HAP-1 (cell line): ENCODE results near the gene SNN.

Source experiments
- DNase-seq, 2 experiments: peaks; one replicate each; pipeline ENCODE4 v3.0.0-alpha.2; 2016 to 2020; ENCODE audit warnings: low spot score in 2 of 2
- H3K27me3 ChIP-seq: fragments of 250-450 bp; sonication (Bioruptor Pico); 2 replicates; pipeline ENCODE4 v1.5.1; 2020; ENCODE audit warnings: low read depth, mild to moderate bottlenecking, moderate library complexity
- H3K36me3 ChIP-seq: fragments of 250-450 bp; sonication (Bioruptor Pico); replicated peaks from 2 replicates; pipeline ENCODE4 v1.5.1; 2020; ENCODE audit warnings: mild to moderate bottlenecking
- H3K4me1 ChIP-seq: fragments of 250-450 bp; sonication (Bioruptor Pico); 2 replicates; pipeline ENCODE4 v1.5.1; 2020; ENCODE audit warnings: mild to moderate bottlenecking
- H3K4me3 ChIP-seq: fragments of 250-450 bp; sonication (Bioruptor Pico); 2 replicates; pipeline ENCODE4 v1.5.1; 2020; ENCODE audit warnings: mild to moderate bottlenecking, moderate library complexity
- H3K9me3 ChIP-seq: fragments of 250-450 bp; sonication (Bioruptor Pico); 2 replicates; pipeline ENCODE4 v1.5.1; 2020; ENCODE audit warnings: mild to moderate bottlenecking, moderate library complexity
- in situ Hi-C: fragments of 300-500 bp; cut with MboI; formaldehyde crosslinking; loops from 3 replicates; pipeline ENCODE4 v1.14.3; 2020; ENCODE audit warnings: low sequenced_read_pairs, inconsistent platforms, mixed read lengths

Gene SNN

GRCh38 chr16:11666103-11667055 is 1.9 kb upstream of the SNN start:
- no peak overlapping the region for H3K4me3 ChIP-seq
- peaks cover 6% of the 10 kb centered on the region; the same call in 1 of the 2 replicates for H3K4me1 ChIP-seq
- in situ Hi-C loops, result no loop called here
- DNase-seq, result no peak
- no peaks in the 10 kb centered on the region for H3K9me3 ChIP-seq
- H3K36me3 ChIP-seq, result no peaks in the 10 kb centered on the region
- no peaks in the 10 kb centered on the region for H3K27me3 ChIP-seq

- Histone ChIP-seq H3K4me3 (peak overlapping the region; percentile 38; the same call in 1 of the 2 replicates), H3K4me1 (peaks cover 6% of the 10 kb centered on the region; the same call in 1 of the 2 replicates), H3K27me3 (no peaks in the 10 kb centered on the region), H3K9me3 (no peaks in the 10 kb centered on the region), H3K36me3 (no peaks in the 10 kb centered on the region)
- in situ Hi-C loops, result no loop called here
- no peak for DNase-seq
Measured at GRCh38 chr16:11667221-11667823, 933 bp upstream of the SNN start.

- H3K4me3 ChIP-seq, result peak overlapping the region; percentile 62
- no peaks in the 10 kb centered on the region for H3K9me3 ChIP-seq
- no peaks in the 10 kb centered on the region for H3K27me3 ChIP-seq
- no peaks in the 10 kb centered on the region for H3K36me3 ChIP-seq
- in situ Hi-C loops, result no loop called here
- DNase-seq, result no peak
- H3K4me1 ChIP-seq, result peaks cover 6% of the 10 kb centered on the region; the same call in 1 of the 2 replicates
Measured at GRCh38 chr16:11668623-11669379, 546 bp downstream of the SNN start.

DNA sequence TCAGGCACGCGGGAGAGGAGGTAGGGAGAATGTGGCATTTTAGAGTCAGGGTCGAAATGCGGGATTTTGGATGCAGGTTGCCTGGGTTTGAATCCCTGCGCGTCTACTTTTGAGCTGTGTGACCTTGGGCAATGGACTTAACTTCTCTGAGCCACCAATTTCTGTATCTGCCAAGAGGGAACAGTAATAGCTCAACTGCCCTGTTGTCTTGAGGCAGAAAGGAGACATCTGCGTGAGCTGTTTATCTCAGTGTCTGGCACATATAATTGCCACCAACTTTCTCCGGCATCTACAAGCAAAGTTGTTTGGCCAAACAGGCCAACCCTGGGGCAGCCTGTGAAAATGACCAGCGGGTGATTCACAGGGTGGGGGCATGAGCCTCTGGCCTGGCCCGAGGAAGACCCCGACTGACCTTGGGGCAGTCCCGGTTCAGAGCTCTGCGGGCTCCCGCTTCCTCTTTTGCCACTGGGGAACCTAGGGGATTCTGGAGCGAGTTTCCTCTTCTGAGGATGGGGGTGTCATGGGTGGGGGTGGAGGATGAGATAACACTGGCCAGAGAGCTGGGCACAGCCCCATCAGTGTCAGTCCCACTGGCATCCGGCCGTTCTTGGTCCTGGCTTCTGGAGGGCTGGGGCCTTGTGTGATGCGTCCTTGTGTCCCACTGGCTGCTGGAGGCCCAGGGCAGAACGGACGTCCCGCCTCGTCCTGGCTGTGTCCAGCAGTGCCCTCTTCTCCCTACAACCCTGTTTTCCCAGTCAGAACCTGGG is 1.3 kb downstream of the SNN start:
- Histone ChIP-seq H3K9me3 (no peaks in the 10 kb centered on the region), H3K36me3 (no peaks in the 10 kb centered on the region), H3K4me3 (peak overlapping the region; percentile 62), H3K27me3 (no peaks in the 10 kb centered on the region), H3K4me1 (peaks cover 6% of the 10 kb centered on the region; the same call in 1 of the 2 replicates)
- DNase-seq, result no peak
- in situ Hi-C loops, result no loop called here

DNA sequence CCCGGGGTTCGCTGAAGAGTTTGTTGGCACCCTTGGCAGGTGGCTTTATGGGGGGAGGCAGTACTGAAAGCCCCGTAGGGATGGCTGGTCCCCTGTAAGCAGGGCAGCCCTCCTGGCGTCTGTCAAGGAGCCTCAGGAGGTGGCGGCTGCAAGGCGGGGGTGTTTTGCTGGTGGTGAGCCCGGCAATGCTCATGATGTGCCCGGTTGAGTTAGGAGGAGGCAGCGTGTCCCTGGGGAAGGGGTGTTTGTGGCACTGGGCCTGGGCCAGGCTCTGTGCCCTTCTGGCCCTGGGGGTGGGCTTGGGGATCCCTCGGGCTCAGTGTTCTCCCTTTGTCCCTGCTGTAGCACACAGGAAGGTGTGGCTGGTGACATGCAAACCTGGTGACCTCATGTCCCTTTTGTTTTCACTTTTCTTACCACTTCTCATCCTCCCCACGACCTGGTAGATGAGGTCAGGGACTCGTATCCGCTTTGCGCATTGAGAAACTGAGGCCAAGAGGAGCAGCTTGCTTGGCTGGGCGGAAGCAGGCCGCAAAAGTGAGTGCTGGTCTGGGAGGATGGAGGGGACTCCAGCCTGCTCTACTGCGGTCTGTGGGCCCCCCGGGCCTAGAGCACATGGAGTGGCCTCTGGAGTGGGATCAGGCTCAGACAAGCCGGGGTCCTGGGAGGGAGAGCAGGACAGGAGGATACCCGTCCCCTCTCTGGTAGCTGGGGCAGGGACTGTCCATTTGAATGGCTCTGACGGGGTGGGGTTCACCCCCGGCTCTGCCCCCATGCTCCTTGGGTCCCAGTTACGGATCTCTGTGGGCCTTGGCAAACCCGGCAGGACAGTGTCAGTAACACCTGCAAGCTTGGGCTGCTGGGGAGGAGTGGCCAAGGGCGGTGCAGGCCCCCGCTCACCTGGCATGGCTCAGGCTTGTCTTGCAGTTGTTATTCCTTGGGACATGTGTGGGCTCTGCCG is 2.2 kb downstream of the SNN start:
- DNase-seq, result no peak
- in situ Hi-C loops, result no loop called here
- H3K27me3 ChIP-seq, result no peaks in the 10 kb centered on the region
- peaks cover 6% of the 10 kb centered on the region; the same call in 1 of the 2 replicates for H3K4me1 ChIP-seq
- H3K4me3 ChIP-seq, result no peak overlapping the region
- no peaks in the 10 kb centered on the region for H3K9me3 ChIP-seq
- H3K36me3 ChIP-seq, result no peaks in the 10 kb centered on the region

DNA sequence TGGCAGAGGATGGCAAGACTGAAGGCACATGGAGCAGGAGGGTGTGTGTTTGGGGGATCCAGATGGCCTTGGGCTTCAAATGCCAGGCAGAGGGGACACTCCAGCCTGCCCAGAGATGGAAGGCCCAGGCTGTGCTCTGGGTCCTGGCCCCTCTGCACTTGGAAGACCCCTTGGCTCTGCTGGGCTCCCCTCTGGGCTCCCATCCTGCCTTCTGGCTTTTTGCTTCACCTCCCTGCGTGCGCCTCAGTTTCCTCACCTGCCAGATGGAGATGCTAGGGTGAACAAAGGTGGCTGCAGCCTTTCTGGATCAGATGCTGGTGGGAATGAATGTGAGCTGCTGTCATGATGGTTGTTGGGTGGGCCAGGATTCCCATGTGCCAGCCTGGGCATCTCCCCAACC is 3.0 kb downstream of the SNN start:
- H3K4me1 ChIP-seq, result peaks cover 6% of the 10 kb centered on the region; the same call in 1 of the 2 replicates
- no peak for DNase-seq
- no peaks in the 10 kb centered on the region for H3K27me3 ChIP-seq
- in situ Hi-C loops, result no loop called here
- no peak overlapping the region for H3K4me3 ChIP-seq
- H3K9me3 ChIP-seq, result no peaks in the 10 kb centered on the region
- H3K36me3 ChIP-seq, result peaks cover 4% of the 10 kb centered on the region

- H3K4me1 ChIP-seq, result peaks cover 6% of the 10 kb centered on the region; the same call in 1 of the 2 replicates
- peaks cover 8% of the 10 kb centered on the region for H3K36me3 ChIP-seq
- H3K4me3 ChIP-seq, result no peak overlapping the region
- no peak for DNase-seq
- no peaks in the 10 kb centered on the region for H3K9me3 ChIP-seq
- in situ Hi-C loops, result no loop called here
- H3K27me3 ChIP-seq, result no peaks in the 10 kb centered on the region
Measured at GRCh38 chr16:11671676-11672075, 3.4 kb downstream of the SNN start.

DNA sequence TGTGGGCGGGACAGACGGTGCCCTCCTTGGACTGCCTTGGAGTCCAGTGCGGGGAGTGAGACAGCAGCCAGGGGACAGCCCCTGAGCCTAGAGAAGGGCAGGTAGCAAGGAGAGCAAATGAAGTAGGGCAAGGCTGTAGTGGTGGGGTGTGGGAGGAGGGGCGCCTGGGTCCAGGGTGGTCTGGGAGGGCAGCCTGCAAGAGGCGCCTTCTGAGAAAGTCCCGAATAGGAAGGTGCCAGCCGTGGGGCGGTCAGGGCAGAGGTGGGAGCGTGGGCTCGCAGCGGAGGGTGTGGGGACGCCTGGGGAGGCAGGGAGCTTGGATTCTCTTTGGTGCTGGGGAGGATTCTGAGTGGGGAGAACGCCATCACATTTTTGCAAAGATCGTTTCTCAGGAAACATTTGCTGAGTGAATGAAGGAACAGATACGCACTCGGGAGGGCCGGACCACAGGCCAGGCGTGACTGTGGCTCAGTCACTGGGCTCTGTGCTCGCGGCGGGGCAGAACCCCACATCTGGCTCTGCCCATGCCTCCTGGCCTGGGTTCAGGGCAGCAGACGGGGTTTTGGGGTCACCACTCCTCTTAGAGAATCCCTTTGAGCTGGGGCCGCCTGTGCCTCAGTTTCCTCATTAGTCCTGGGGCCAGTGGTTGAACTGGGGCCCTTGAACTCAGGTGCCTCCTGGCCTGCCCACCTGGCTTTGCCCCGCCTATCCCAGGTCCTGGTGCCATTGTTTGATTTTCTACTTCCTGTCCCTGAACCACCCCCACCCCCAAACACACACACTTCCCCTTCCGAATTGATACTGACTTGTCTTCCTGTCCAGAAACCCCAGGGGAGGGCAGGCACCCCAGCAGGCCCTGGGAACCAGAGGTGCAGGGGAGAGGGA is 4.2 kb downstream of the SNN start:
- in situ Hi-C loops, result no loop called here

GRCh38 chr16:11673091-11674000 is 5.1 kb downstream of the SNN start:
- H3K4me3 ChIP-seq, result no peak overlapping the region
- in situ Hi-C loops, result no loop called here
- H3K27me3 ChIP-seq, result no peaks in the 10 kb centered on the region
- peaks cover 22% of the 10 kb centered on the region for H3K36me3 ChIP-seq
- H3K4me1 ChIP-seq, result peaks cover 2% of the 10 kb centered on the region; the same call in 1 of the 2 replicates
- H3K9me3 ChIP-seq, result no peaks in the 10 kb centered on the region
- DNase-seq, result no peak

More for the DNA sequence above, 4.2 kb downstream of the SNN start:
- no peak overlapping the region for H3K4me3 ChIP-seq
- H3K9me3 ChIP-seq, result no peaks in the 10 kb centered on the region
- peaks cover 6% of the 10 kb centered on the region; the same call in 1 of the 2 replicates for H3K4me1 ChIP-seq
- peaks cover 13% of the 10 kb centered on the region for H3K36me3 ChIP-seq
- DNase-seq, result no peak
- H3K27me3 ChIP-seq, result no peaks in the 10 kb centered on the region

DNA sequence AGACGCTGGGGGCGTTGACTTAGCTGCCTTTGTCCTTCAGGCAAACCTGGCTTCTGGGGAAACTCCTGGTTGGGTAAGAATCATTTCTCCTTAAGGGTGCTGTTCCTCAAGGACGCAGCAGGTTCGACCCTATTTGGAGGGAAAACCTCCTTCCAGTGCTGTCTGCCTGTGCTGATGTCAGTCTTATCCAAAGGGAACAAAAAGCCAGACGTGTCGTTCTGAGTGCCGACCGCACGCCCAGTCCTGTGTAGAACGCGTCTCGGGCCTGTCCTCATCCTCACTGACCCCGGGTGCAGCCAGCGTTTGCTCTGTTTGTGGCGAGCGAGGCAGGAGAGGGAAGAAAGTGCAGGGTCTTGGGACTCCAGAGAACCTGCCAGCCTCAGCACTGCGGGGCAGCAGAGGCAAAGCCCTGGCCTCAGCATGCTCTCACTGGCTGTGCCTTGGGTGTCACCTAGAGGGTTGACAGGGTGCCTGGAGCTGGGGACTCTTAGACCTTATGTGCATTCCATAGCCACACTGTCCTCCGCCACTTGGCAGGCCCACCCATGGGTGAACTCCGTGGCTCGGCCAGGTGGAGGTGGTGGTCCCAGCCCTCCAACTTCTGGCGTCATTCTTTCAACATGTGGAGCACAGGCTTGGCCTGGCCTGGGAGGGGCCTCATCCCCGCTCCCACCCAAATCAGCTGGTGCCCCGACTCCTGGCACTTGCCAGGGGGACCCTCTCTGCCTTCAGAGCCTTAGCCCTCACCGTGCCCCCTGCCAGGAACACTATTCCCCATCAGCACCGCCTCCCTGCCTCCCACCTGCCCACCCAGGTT is 6.0 kb downstream of the SNN start:
- no peak for DNase-seq
- no peak overlapping the region for H3K4me3 ChIP-seq
- no peaks in the 10 kb centered on the region for H3K27me3 ChIP-seq
- H3K36me3 ChIP-seq, result peaks cover 31% of the 10 kb centered on the region
- H3K4me1 ChIP-seq, result peaks cover 2% of the 10 kb centered on the region; the same call in 1 of the 2 replicates
- H3K9me3 ChIP-seq, result no peaks in the 10 kb centered on the region
- in situ Hi-C loops, result no loop called here
